Stimulated activated CD4-positive, alpha-beta T cell treated with anti-CD3 and anti-CD28 coated beads, TNF-alpha, amount 100 ng/mL, for 1 hour (primary cell): Measurements from ENCODE around the gene PTK7.

ENCODE experiments used
- DNase-seq, 3 donors: peaks; one replicate each; pipeline ENCODE4 v3.0.0-alpha.2; 2020; ENCODE audit warnings: low read depth in 3 of 3, low spot score in 1 of 3

Gene PTK7

GRCh38 chr6:43082806-43083655 is 6.9 kb downstream of the PTK7 start:
- no peak for DNase-seq

- no peak for DNase-seq
Observed at GRCh38 chr6:43086022-43086658, 10.0 kb downstream of the PTK7 start.

GRCh38 chr6:43088654-43089056 is 12.5 kb downstream of the PTK7 start:
- no peak for DNase-seq

- no peak for DNase-seq
Observed at GRCh38 chr6:43089467-43089866, 13.4 kb downstream of the PTK7 start.

DNA sequence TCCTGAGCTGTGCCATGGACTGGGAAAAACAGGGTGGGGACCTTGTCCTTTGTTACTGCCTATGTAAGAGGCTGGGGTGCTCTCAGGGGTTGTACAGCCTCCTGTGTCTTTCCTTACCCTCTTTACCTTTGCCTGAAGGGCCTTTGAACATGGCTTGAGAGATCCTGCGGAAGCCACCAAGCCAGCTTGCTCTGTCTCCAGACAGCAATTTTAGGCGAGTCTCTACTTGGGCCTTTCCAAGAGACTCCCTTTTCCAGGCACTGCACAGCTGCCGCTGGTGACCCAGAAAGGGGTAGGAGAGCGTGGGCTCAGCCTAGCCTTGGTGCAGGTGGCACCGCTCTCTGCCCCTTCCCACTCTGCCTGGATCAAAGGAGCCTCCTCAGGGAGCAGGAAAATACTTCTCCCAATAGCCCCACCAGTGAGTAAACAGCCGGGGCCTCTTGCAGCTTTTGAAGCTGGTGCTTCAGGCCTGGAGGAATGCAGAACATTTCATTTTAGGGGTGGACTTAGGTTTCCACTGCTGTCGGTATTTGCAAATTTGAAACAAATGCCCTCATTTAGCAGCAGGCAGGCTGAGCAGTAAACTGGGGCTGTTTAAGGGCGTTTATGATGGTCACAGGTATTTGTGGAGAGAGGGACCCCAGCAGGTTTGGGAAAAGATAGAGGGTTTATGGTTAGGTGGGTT is 13.9 kb downstream of the PTK7 start:
- no peak for DNase-seq

DNA sequence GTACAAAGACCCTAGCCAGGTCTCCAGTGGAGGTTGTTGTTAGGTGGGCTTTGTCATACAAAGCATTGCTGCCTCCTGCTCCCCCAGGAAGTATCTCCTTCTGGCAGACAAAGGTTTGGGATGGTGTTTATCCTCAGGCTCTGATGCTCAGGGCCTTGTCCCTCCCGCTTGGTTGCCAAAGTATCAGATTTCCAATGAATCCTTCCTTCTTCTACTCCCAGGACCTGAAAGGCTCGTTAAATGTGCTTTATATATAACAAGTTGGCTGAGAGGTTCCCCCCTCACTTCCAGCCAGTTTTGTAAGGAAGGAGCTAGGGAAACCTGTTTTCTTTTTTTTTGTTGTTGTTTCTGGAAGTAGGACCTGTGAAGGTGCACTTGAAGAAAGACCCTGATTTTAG is 14.4 kb downstream of the PTK7 start:
- no peak for DNase-seq

DNA sequence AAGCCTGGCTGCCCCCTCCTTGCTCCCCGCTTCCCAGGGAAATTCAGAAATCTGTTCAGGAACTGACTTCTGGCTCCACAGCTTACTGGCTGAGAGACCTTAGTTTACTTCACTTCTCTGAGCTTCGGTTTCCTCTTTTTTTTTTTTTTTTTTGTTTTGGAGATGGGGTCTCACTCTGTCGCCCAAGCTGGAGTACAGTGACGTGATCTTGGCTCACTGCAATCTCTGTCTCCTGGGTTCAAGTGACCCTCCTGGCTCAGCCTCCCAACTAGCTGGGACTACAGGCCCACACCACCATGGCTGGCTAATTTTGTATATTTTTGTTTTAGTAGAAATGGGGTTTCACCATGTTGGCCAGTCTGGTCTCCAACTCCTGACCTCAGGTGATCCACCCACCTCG is 14.9 kb downstream of the PTK7 start:
- DNase-seq: no peak

GRCh38 chr6:43091436-43091991 is 15.4 kb downstream of the PTK7 start:
- DNase-seq: no peak

- DNase-seq: no peak
Observed at GRCh38 chr6:43092635-43093034, 16.5 kb downstream of the PTK7 start.

DNA sequence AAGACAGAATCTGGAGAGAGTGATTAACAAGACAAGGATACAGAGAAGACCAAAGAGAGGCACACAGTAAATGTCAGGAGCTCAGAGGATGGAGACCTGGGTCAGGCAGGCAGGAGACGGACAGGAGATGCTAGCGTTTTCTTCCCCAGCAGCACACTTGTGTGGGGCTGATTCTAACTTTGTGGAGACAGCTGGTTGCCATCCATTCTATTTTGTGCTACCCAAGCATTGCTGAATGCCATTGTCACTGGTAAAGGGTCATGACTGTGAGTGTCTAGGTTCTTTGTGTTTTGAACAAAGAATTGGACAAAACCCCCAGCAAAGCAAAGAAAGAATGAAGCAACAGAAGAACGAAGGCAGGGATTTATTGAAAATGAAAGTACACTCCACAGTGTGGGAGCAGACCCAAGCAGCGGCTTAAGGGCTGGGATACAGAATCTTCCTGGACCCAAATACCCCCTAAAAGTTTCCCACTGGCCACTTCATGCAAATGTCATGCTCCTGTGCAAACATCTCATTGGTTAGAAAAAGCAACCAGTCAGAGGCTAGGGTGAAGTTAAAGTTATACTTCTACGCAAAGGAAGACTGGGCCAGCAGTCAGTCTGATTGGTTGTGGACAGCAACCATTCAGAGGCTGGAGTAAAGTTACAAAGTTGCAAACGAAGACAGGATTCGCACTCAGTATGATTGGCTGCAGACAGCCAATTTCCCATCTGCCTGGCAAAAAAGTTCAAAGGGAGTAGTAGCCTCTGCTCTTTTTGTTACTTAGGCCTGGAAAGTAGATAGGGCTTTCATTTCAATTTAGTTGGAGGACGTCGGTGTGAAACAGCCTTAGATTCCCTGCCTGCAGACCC is 17.5 kb downstream of the PTK7 start:
- DNase-seq: no peak

GRCh38 chr6:43095939-43096338 is 19.8 kb downstream of the PTK7 start:
- DNase-seq: no peak

GRCh38 chr6:43096451-43097097 is 20.5 kb downstream of the PTK7 start:
- DNase-seq: no peak

DNA sequence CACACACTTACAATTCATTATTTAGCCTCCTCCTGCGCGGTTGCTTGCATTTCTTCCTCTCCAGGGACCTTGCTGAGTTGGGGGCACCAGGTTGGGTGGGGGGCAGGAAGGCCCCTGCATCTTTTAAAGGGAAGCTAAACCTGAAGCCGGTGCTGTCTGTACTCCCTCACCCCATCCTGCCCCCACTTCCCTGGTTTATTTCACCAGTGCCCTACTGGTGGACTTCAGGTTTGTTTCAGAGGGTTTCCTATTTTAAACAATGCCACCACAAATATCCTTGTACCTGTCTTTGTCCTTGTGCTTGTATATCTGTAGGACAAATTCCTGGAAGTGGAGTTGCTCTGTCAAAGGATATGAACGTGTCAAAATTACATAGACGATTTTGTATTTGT is 21.0 kb downstream of the PTK7 start:
- DNase-seq: no peak

DNA sequence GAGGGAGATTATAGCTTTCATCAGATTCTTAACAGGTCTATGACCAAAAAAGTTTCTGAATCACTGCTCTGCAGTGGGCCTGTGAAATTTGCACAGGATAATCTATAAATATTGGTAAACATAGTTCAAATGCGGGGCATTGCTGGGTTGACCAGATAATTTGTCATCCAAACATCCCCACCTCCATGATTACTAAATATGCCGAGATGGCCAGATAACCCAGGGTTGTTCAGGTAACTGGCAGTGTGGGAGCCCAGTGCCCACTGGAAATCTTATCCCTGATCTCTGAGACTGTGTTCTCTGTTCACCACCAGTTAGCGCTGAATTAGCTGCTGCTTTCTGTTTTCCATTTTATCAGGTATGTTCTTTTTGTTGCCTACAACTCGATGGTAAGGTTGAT is 21.4 kb downstream of the PTK7 start:
- DNase-seq: no peak

DNA sequence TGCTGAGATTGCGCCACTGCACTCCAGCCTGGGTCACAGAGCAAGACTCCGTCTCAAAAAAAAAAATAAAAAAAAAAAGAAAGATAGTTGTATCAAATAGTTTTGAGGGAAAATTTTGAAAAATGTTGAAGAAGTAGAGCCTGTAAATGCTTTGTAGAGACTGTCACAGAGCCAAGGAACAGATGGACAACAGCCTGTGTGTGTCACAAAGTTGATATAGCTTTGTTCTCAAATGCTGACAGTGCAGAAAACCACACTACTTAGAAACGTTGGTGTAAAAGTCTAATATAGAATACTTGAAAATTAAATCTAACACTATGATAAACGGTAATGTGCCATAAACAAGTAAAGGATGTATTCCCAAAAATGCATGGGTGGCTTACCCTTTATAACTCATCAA is 25.4 kb downstream of the PTK7 start:
- DNase-seq: no peak

- no peak for DNase-seq
Observed at GRCh38 chr6:43103253-43103876, 27.3 kb downstream of the PTK7 start.

GRCh38 chr6:43105538-43106222 is 29.6 kb downstream of the PTK7 start:
- DNase-seq: no peak

- no peak for DNase-seq
Observed at GRCh38 chr6:43107344-43108062, 31.4 kb downstream of the PTK7 start.
